Measurements from ENCODE around the gene RRP1.

GRCh38 chr21:43769325-43769958 lies 19.9 kb upstream of the RRP1 start:
- TF ChIP-seq CTCF (IDR thresholded peaks at IDR 0.05) (no peak), POLR2A (IDR thresholded peaks at IDR 0.05) (no peak), EP300 (IDR thresholded peaks at IDR 0.05) (no peak)
